HCT116 (cell line): ENCODE data around the gene AFAP1. TPM values are rescaled to one million over a fixed set of nuclear protein-coding genes. Genes with fewer than 3 reads are reported as not detected.

ENCODE experiments used
- ATAC-seq: fragments of 200-7000 bp; cut with Tn5 transposase; 2 replicates; pipeline ENCODE4 v1.9.1; 2020; ENCODE audit warnings: mild to moderate bottlenecking, moderate library complexity
- BruUV-seq: library from RNA; stranded (reverse); fragments of 400-500 nt; replicated peaks from 2 replicates; lab custom pipeline; 2021; lab: Mats Ljungman, UMichigan
- CTCF ChIA-PET: fragments of 300-600 bp; sonication (Branson Sonifier 250); formaldehyde crosslinking; loops from one replicate; lab custom pipeline; 2021; ENCODE audit warnings: antibody characterized with exemption; lab: Charles Lee
- POLR2A ChIA-PET: fragments of 300-600, 350-600 bp; sonication (Branson Sonifier 250); formaldehyde crosslinking; loops from one replicate; lab custom pipeline; 2021; ENCODE audit warnings: antibody characterized with exemption; lab: Charles Lee
- RAD21 ChIA-PET, 2 experiments: fragments of 300-600 bp; sonication (Branson Sonifier 250); formaldehyde crosslinking; loops; one replicate each; lab custom pipeline; 2023; ENCODE audit warnings: low total read pairs in 2 of 2; ENCODE audit not compliant: uncharacterized antibody in 2 of 2, unreplicated experiment in 2 of 2, low non-redundant PET in 1 of 2; lab: Charles Lee
- DNase-seq: peaks from one replicate; pipeline ENCODE4 v3.0.0-alpha.2; 2010; ENCODE audit warnings: low read depth, low spot score
- H2AFZ ChIP-seq: fragments of 200-600 bp; shearing (Covaris generic), sonication (generic); 2 replicates; pipeline ENCODE4 v1.6.1; 2017; ENCODE audit warnings: low read depth, mixed run types, mixed read lengths, antibody characterized with exemption, low read length; ENCODE audit not compliant: poor library complexity, severe bottlenecking
- H3K27ac ChIP-seq: 2 replicates; pipeline ENCODE4 v1.5.1; 2012; ENCODE audit warnings: low read depth, low read length
- H3K27me3 ChIP-seq: fragments of 200-600 bp; sonication (generic); 2 replicates; pipeline ENCODE4 v1.6.1; 2016; ENCODE audit warnings: mixed run types, low read length, mixed read lengths; ENCODE audit not compliant: insufficient read depth
- H3K36me3 ChIP-seq, 2 experiments: fragments of 200-500 bp in 1 of 2; fragments of 200-600 bp in 1 of 2; sonication (Bioruptor generic) in 1 of 2; sonication (generic) in 1 of 2; 2 replicates each; pipeline versions ENCODE4 v1.5.1 to v1.6.1; 2014 to 2016; ENCODE audit warnings: low read length in 2 of 2, inconsistent platforms in 1 of 2, mixed read lengths in 1 of 2, mixed run types in 1 of 2; ENCODE audit not compliant: insufficient read depth in 2 of 2, control insufficient read depth in 1 of 2
- H3K4me1 ChIP-seq, 2 experiments: fragments of 200-600 bp in 1 of 2; sonication (generic) in 1 of 2; 2 replicates each; pipeline versions ENCODE4 v1.5.1 to v1.6.1; 2012 to 2017; ENCODE audit warnings: low read length in 2 of 2, inconsistent platforms in 1 of 2, mild to moderate bottlenecking in 1 of 2, mixed read lengths in 1 of 2, mixed run types in 1 of 2, moderate library complexity in 1 of 2; ENCODE audit not compliant: insufficient read depth in 2 of 2, control insufficient read depth in 1 of 2
- H3K4me2 ChIP-seq: fragments of 200-600 bp; sonication (generic); 2 replicates; pipeline ENCODE4 v1.6.1; 2017; ENCODE audit warnings: mixed run types, low read length, mixed read lengths
- H3K4me3 ChIP-seq, 2 experiments: fragments of 200-600 bp in 1 of 2; sonication (generic) in 1 of 2; replicated peaks in 1 of 2; 2 replicates each; pipeline ENCODE4 v1.5.1; 2011 to 2016; ENCODE audit warnings: low read length in 2 of 2, control low read depth in 1 of 2, low read depth in 1 of 2, mild to moderate bottlenecking in 1 of 2, mixed read lengths in 1 of 2, mixed run types in 1 of 2
- H3K79me2 ChIP-seq: fragments of 200-600 bp; sonication (generic); 2 replicates; pipeline ENCODE4 v1.6.1; 2017; ENCODE audit warnings: mild to moderate bottlenecking, mixed run types, low read length, moderate library complexity, mixed read lengths; ENCODE audit not compliant: insufficient read depth
- H3K9ac ChIP-seq: fragments of 200-600 bp; sonication (generic); 2 replicates; pipeline ENCODE4 v1.6.1; 2016; ENCODE audit warnings: low read length, mixed read lengths
- H3K9me2 ChIP-seq: fragments of 200-600 bp; sonication (generic), shearing (Covaris generic); 2 replicates; pipeline ENCODE4 v1.6.1; 2017; ENCODE audit warnings: mixed run types, mild to moderate bottlenecking, moderate library complexity; ENCODE audit not compliant: insufficient read depth
- H3K9me3 ChIP-seq, 2 experiments: fragments of 200-500 bp in 1 of 2; fragments of 200-600 bp in 1 of 2; sonication (Bioruptor generic) in 1 of 2; sonication (generic) in 1 of 2; 2 replicates each; pipeline ENCODE4 v1.6.1; 2014 to 2017; ENCODE audit warnings: low read length in 2 of 2, mixed read lengths in 2 of 2, inconsistent platforms in 1 of 2, low read depth in 1 of 2, mild to moderate bottlenecking in 1 of 2, mixed run types in 1 of 2, moderate library complexity in 1 of 2; ENCODE audit not compliant: control insufficient read depth in 1 of 2, insufficient read depth in 1 of 2
- H4K20me1 ChIP-seq: fragments of 200-600 bp; sonication (generic), shearing (Covaris generic); 2 replicates; pipeline ENCODE4 v1.6.1; 2017; ENCODE audit warnings: mixed run types, mild to moderate bottlenecking, moderate library complexity; ENCODE audit not compliant: insufficient read depth
- ATF3 ChIP-seq: IDR thresholded peaks from 2 replicates; pipeline ENCODE4 v1.6.1; 2012
- CBX3 ChIP-seq: IDR thresholded peaks from 2 replicates; pipeline ENCODE4 v1.6.1; 2012; ENCODE audit warnings: low read depth
- CEBPB ChIP-seq: IDR thresholded peaks from 2 replicates; pipeline ENCODE4 v1.6.1; 2012; ENCODE audit warnings: low read depth
- CTCF ChIP-seq, 3 experiments: fragments of 200-600 bp in 1 of 3; sonication (generic) in 1 of 3; IDR thresholded peaks in 2 of 3; conservative IDR thresholded peaks in 1 of 3; 2 replicates each; pipeline ENCODE4 v1.5.1; 2012 to 2017; ENCODE audit warnings: low read depth in 2 of 3, low read length in 2 of 3, antibody characterized with exemption in 1 of 3, borderline replicate concordance in 1 of 3, control low read depth in 1 of 3, mild to moderate bottlenecking in 1 of 3, mixed read lengths in 1 of 3, mixed run types in 1 of 3, moderate library complexity in 1 of 3; ENCODE audit not compliant: insufficient read depth in 1 of 3
- EGR1 ChIP-seq: IDR thresholded peaks from 2 replicates; pipeline ENCODE4 v1.6.1; 2012; ENCODE audit warnings: low read depth
- ELF1 ChIP-seq: IDR thresholded peaks from 2 replicates; pipeline ENCODE4 v1.6.1; 2012; ENCODE audit warnings: low read depth, borderline replicate concordance
- EZH2 ChIP-seq: fragments of 200-600 bp; sonication (generic); IDR thresholded peaks from 2 replicates; pipeline ENCODE4 v1.6.1; 2017; ENCODE audit warnings: antibody characterized with exemption, mixed run types
- EZH2phosphoT487 ChIP-seq: fragments of 200-600 bp; IDR thresholded peaks from 2 replicates; pipeline ENCODE4 v1.6.1; 2018; ENCODE audit warnings: antibody characterized with exemption, borderline replicate concordance
- FOSL1 ChIP-seq: IDR thresholded peaks from 2 replicates; pipeline ENCODE4 v1.6.1; 2012; ENCODE audit warnings: low read depth
- MAX ChIP-seq: IDR thresholded peaks from 2 replicates; pipeline ENCODE4 v1.6.1; 2012
- POLR2A ChIP-seq: IDR thresholded peaks from 2 replicates; pipeline ENCODE4 v1.7.0; 2011; ENCODE audit warnings: borderline replicate concordance; ENCODE audit not compliant: insufficient read depth, insufficient read length; ENCODE audit errors: extremely low read depth
- POLR2AphosphoS5 ChIP-seq: IDR thresholded peaks from 2 replicates; pipeline ENCODE4 v1.6.1; 2011; ENCODE audit warnings: mild to moderate bottlenecking, low read depth, low read length, moderate library complexity
- SIN3A ChIP-seq: IDR thresholded peaks from 2 replicates; pipeline ENCODE4 v1.6.1; 2012; ENCODE audit warnings: low read depth
- SP1 ChIP-seq: IDR thresholded peaks from 2 replicates; pipeline ENCODE4 v1.6.1; 2012; ENCODE audit warnings: low read depth
- SRF ChIP-seq: IDR thresholded peaks from 2 replicates; pipeline ENCODE4 v1.6.1; 2012; ENCODE audit warnings: low read depth
- TCF7L2 ChIP-seq: IDR thresholded peaks from 2 replicates; pipeline ENCODE4 v1.7.0; 2011; ENCODE audit warnings: borderline replicate concordance, inconsistent platforms; ENCODE audit not compliant: insufficient read depth, insufficient read length; ENCODE audit errors: extremely low read depth
- ZBTB33 ChIP-seq: IDR thresholded peaks from 2 replicates; pipeline ENCODE4 v1.6.1; 2011; ENCODE audit warnings: mild to moderate bottlenecking, low read length, moderate library complexity; ENCODE audit not compliant: insufficient replicate concordance; ENCODE audit errors: extremely low read depth
- ZFX ChIP-seq: fragments of 450-650 bp; IDR thresholded peaks from 2 replicates; pipeline ENCODE4 v1.6.1; 2017
- intact Hi-C: fragments of 100-400 bp; cut with micrococcal nuclease; formaldehyde crosslinking; loops from 2 replicates; pipeline ENCODE4 v1.10.0; 2022
- total RNA-seq: library from RNA; stranded (reverse); gene quantifications from one replicate; pipeline ENCODE4 v1.2.1, GENCODE V29; 2021; ENCODE audit not compliant: unreplicated experiment

Gene AFAP1
- total RNA-seq, 1 experiment from 2014 or later = 19.4 TPM

- H3K4me2 ChIP-seq = no peak overlapping the region
- RAD21 ChIA-PET = no interaction called here
- H3K9ac ChIP-seq = no peak overlapping the region
- no peaks in the 10 kb centered on the region for H3K27me3 ChIP-seq
- no peaks in the 10 kb centered on the region for H3K4me1 ChIP-seq
- no peak for DNase-seq
- H3K9me2 ChIP-seq = no peaks in the 10 kb centered on the region
- no peaks in the 10 kb centered on the region for H3K79me2 ChIP-seq
- CTCF ChIA-PET = no interaction called here
- TF ChIP-seq ATF3 (no peak), CEBPB (no peak), ZBTB33 (no peak), ELF1 (no peak), CTCF (IDR thresholded peaks at IDR 0.05 in 2 of 3, conservative IDR thresholded peaks at IDR 0.05 in 1 of 3; ENCODE audit: borderline replicate concordance in 1 of 3, insufficient read depth in 1 of 3, low read depth in 2 of 3, low read length in 2 of 3) (no peak), SIN3A (no peak), POLR2A (no peak), EZH2 (no peak), POLR2AphosphoS5 (no peak), EGR1 (no peak), ZFX (no peak), SRF (no peak), SP1 (no peak), TCF7L2 (no peak), CBX3 (no peak), MAX (no peak), FOSL1 (no peak), EZH2phosphoT487 (no peak)
- POLR2A ChIA-PET = no interaction called here
- H2AFZ ChIP-seq = no peak overlapping the region
- H3K4me3 ChIP-seq = no peak overlapping the region
- no peak for ATAC-seq
- no peaks in the 10 kb centered on the region for H3K36me3 ChIP-seq
- intact Hi-C loops = no loop called here
- BruUV-seq = no TSS peak
- no peak overlapping the region for H3K27ac ChIP-seq
- no peaks in the 10 kb centered on the region for H4K20me1 ChIP-seq
- no peaks in the 10 kb centered on the region for H3K9me3 ChIP-seq
These were observed 151.5 kb downstream of the AFAP1 start for GRCh38 chr4:7788193-7788592.
